Esophagus muscularis mucosa (tissue), 3 donors: ENCODE measurements around the gene DACH1.

Source experiments
- CTCF ChIP-seq, 3 experiments: fragments of 200-600 bp in 2 of 3; fragments of 450-650 bp in 1 of 3; sonication (generic) in 2 of 3; IDR thresholded peaks; one replicate each; pipeline ENCODE4 v1.5.1; 2017 to 2019; ENCODE audit warnings: antibody characterized with exemption in 3 of 3, mild to moderate bottlenecking in 2 of 3, moderate library complexity in 1 of 3
- POLR2AphosphoS5 ChIP-seq, 2 donors: sonication (generic); formaldehyde crosslinking; IDR thresholded peaks; one replicate each; pipeline ENCODE4 v1.6.1; 2017; ENCODE audit warnings: antibody characterized with exemption in 2 of 2

- TF ChIP-seq CTCF (IDR thresholded peaks at IDR 0.05) (no peak), POLR2AphosphoS5 (IDR thresholded peaks at IDR 0.05) (no peak)
These were observed 289.9 kb downstream of the DACH1 start for GRCh38 chr13:71577127-71577526.
